NCI-H345 (cell line): Measurements from ENCODE around the gene RASIP1.
"Not testable (repeated sequence)": the region's sequence is repeated elsewhere in the genome, so short reads cannot be mapped to it uniquely, and the experiment has no call there.

Experiments used
- DNase-seq: peaks from one replicate; lab custom pipeline; 2025; lab: John Stamatoyannopoulos, UW

The RASIP1 gene

GRCh38 chr19:48731452-48731851, 9.0 kb downstream of the RASIP1 start:
- no peak for DNase-seq

GRCh38 chr19:48728911-48729664, 11.3 kb downstream of the RASIP1 start:
- no peak for DNase-seq

GRCh38 chr19:48726556-48726955, 13.9 kb downstream of the RASIP1 start:
- DNase-seq = no peak

GRCh38 chr19:48724796-48725753, 15.3 kb downstream of the RASIP1 start:
- DNase-seq = peak; percentile 23

GRCh38 chr19:48722196-48722708, 18.2 kb downstream of the RASIP1 start:
- no peak for DNase-seq

GRCh38 chr19:48720613-48721296, 19.7 kb downstream of the RASIP1 start:
- DNase-seq = peak; percentile 97

GRCh38 chr19:48720251-48720612, 20.2 kb downstream of the RASIP1 start:
- no peak for DNase-seq

- no peak for DNase-seq
Measured at GRCh38 chr19:48719263-48720171, 20.9 kb downstream of the RASIP1 start, which contains the start of gene MAMSTR. Gene MAMSTR, minus strand, starts transcription at chr19:48719725. Its CDS starts 694 bp downstream, at chr19:48719031.

- no peak for DNase-seq
Measured at GRCh38 chr19:48718711-48719231, 21.6 kb downstream of the RASIP1 start.

- not testable (repeated sequence) for DNase-seq
Measured at GRCh38 chr19:48718106-48718505, 22.3 kb downstream of the RASIP1 start.

GRCh38 chr19:48716562-48717291, 23.7 kb downstream of the RASIP1 start:
- DNase-seq = peak; percentile 32

GRCh38 chr19:48715681-48716171, 24.7 kb downstream of the RASIP1 start:
- no peak for DNase-seq

- no peak for DNase-seq
Measured at GRCh38 chr19:48714759-48715675, 25.4 kb downstream of the RASIP1 start.

- DNase-seq = peak; percentile 98
Measured at GRCh38 chr19:48713864-48714755, 26.3 kb downstream of the RASIP1 start.

- peak; percentile 35 for DNase-seq
Measured at GRCh38 chr19:48713041-48713863, 27.2 kb downstream of the RASIP1 start.

- no peak for DNase-seq
Measured at GRCh38 chr19:48711106-48711662, 29.2 kb downstream of the RASIP1 start.
